Measurements from ENCODE around the gene SSNA1. TPM values are rescaled to one million over a fixed set of nuclear protein-coding genes. Genes with fewer than 3 reads are reported as not detected.

Gene SSNA1
- polyA plus RNA-seq, 1 donor from 2014 or later = 170 TPM

DNA sequence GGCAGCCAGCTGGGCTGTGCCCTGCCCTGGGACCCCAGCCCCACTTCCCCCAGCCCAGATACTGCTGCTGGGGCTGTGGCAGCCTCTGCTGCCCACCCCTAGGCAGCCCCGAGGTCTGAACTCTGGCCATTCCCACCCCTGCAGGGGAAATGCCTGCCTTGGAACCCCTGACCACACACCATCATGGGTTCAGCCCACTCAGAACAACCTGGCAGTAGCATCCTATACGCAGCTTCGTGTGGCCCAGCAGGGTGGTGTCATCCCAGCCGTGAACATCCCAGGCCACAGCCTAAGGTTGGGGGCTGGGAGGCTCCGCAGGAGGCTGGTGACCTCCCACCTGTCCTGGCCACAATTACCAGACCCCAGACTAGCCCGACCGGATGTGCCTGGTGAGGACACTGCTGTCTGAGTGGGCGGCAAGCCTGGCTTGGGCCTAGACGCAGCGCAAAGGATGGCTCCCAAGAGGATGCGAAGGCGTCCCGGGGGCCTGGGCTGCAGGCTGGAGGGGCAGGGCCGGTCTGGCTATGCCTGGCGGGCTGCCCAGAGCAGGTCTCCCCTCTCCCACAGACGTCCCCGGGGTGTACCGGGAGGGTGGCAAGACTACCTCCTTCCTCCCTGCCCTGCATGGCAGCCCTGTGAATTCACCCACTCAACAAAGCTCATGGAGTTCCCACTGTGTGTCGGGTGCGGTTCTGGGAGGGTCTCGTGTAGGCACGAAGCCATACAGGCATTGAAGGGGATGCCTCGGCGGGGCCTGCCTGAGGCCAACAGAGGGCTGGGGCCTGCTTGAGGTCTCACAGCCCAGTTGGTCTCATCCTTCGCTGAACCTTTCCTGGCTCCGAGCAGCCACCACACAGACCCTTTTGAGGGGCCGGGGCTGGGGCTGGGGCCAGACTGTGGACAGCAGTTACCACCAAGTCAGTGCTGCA, 40.8 kb downstream of the SSNA1 start:
- Histone ChIP-seq H3F3A (ENCODE audit: insufficient read depth, low read length, poor library complexity, severe bottlenecking) (no peaks in the 10 kb centered on the region), H4K20me1 (ENCODE audit: insufficient read depth) (no peaks in the 10 kb centered on the region), H3K79me2 (replicated peaks; ENCODE audit: insufficient read depth, low read length) (no peaks in the 10 kb centered on the region), H3K27ac (ENCODE audit: low read length) (no peak overlapping the region), H3K9me3 (ENCODE audit: low read length) (no peaks in the 10 kb centered on the region), H3K9me2 (ENCODE audit: insufficient read depth, low read length) (no peaks in the 10 kb centered on the region), H3K9ac (ENCODE audit: low read length) (no peak overlapping the region), H3K36me3 (ENCODE audit: insufficient read depth, low read length) (no peaks in the 10 kb centered on the region), H2AFZ (ENCODE audit: low read depth, low read length) (no peak overlapping the region), H3K4me2 (ENCODE audit: low read length) (no peak overlapping the region), H3K27me3 (ENCODE audit: insufficient read depth, low read depth, low read length) (no peaks in the 10 kb centered on the region), H3K4me3 (ENCODE audit: low read length) (no peak overlapping the region)
- TF ChIP-seq MXI1 (conservative IDR thresholded peaks at IDR 0.05; ENCODE audit: poor library complexity, severe bottlenecking) (no peak), SMC3 (conservative IDR thresholded peaks at IDR 0.05; ENCODE audit: poor library complexity) (no peak), POLR2AphosphoS5 (IDR thresholded peaks at IDR 0.05) (no peak), EZH2 (IDR thresholded peaks at IDR 0.05; ENCODE audit: borderline replicate concordance, insufficient read depth, low read length, poor library complexity, severe bottlenecking) (no peak), EP300 (conservative IDR thresholded peaks at IDR 0.05; ENCODE audit: poor library complexity, severe bottlenecking) (no peak), TAF1 (IDR thresholded peaks at IDR 0.05; ENCODE audit: low read depth) (no peak), RAD21 (conservative IDR thresholded peaks at IDR 0.05) (no peak)
- TF ChIP-seq, protein P1, sequence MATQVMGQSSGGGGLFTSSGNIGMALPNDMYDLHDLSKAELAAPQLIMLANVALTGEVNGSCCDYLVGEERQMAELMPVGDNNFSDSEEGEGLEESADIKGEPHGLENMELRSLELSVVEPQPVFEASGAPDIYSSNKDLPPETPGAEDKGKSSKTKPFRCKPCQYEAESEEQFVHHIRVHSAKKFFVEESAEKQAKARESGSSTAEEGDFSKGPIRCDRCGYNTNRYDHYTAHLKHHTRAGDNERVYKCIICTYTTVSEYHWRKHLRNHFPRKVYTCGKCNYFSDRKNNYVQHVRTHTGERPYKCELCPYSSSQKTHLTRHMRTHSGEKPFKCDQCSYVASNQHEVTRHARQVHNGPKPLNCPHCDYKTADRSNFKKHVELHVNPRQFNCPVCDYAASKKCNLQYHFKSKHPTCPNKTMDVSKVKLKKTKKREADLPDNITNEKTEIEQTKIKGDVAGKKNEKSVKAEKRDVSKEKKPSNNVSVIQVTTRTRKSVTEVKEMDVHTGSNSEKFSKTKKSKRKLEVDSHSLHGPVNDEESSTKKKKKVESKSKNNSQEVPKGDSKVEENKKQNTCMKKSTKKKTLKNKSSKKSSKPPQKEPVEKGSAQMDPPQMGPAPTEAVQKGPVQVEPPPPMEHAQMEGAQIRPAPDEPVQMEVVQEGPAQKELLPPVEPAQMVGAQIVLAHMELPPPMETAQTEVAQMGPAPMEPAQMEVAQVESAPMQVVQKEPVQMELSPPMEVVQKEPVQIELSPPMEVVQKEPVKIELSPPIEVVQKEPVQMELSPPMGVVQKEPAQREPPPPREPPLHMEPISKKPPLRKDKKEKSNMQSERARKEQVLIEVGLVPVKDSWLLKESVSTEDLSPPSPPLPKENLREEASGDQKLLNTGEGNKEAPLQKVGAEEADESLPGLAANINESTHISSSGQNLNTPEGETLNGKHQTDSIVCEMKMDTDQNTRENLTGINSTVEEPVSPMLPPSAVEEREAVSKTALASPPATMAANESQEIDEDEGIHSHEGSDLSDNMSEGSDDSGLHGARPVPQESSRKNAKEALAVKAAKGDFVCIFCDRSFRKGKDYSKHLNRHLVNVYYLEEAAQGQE (IDR thresholded peaks at IDR 0.05; ENCODE audit: borderline replicate concordance) = no peak
- TF ChIP-seq, protein P2, sequence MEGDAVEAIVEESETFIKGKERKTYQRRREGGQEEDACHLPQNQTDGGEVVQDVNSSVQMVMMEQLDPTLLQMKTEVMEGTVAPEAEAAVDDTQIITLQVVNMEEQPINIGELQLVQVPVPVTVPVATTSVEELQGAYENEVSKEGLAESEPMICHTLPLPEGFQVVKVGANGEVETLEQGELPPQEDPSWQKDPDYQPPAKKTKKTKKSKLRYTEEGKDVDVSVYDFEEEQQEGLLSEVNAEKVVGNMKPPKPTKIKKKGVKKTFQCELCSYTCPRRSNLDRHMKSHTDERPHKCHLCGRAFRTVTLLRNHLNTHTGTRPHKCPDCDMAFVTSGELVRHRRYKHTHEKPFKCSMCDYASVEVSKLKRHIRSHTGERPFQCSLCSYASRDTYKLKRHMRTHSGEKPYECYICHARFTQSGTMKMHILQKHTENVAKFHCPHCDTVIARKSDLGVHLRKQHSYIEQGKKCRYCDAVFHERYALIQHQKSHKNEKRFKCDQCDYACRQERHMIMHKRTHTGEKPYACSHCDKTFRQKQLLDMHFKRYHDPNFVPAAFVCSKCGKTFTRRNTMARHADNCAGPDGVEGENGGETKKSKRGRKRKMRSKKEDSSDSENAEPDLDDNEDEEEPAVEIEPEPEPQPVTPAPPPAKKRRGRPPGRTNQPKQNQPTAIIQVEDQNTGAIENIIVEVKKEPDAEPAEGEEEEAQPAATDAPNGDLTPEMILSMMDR (IDR thresholded peaks at IDR 0.05; ENCODE audit: poor library complexity, severe bottlenecking) = no peak

DNA sequence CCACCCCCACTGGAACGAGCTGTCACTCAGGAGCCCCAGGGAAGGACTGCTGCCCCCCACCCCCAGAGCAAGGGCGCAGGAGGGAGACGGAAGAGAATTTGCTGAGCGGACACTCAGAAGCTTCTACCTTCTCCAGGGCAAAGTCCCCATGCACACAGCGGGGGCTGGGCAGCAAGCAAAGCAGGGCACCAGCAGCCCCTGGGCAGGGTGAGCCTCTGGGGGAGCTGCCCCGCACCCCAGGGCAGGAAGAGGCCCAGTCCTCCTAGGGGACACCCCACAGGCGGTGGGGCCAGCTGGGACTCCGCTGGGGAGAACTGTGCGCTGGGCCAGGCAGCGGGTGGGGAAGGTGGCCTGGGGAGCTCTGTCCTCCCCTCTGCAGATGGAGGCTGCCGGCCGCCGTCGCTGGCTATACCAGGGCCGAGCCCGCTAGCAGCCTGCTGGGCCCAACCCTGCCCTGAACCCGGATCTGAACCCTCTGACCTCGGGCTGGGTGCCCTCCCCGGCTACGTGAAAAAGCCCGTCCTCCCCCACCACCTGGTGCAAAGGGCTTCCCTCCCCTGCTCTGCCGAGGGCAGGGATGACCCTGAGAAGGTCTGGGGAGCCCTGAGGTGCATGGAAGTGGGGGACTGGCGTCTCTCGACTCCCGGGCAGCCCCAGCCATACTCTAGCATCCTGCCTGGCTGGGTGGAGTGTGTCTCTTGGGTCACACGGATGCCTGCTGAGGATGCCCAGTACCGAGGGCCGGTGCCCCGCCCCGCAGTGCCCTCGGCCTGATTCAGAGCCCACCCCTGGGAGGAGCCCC, 41.6 kb downstream of the SSNA1 start:
- no peak overlapping the region for H3K9ac ChIP-seq (ENCODE audit: low read length)

More for the DNA sequence above, 41.6 kb downstream of the SSNA1 start:
- Histone ChIP-seq H2AFZ (ENCODE audit: low read depth, low read length) (no peak overlapping the region), H3K27me3 (ENCODE audit: insufficient read depth, low read depth, low read length) (no peaks in the 10 kb centered on the region), H3F3A (ENCODE audit: insufficient read depth, low read length, poor library complexity, severe bottlenecking) (no peaks in the 10 kb centered on the region), H3K9me3 (ENCODE audit: low read length) (no peaks in the 10 kb centered on the region), H4K20me1 (ENCODE audit: insufficient read depth) (no peaks in the 10 kb centered on the region), H3K4me3 (ENCODE audit: low read length) (no peak overlapping the region), H3K9me2 (ENCODE audit: insufficient read depth, low read length) (no peaks in the 10 kb centered on the region), H3K79me2 (replicated peaks; ENCODE audit: insufficient read depth, low read length) (no peaks in the 10 kb centered on the region), H3K4me2 (ENCODE audit: low read length) (no peak overlapping the region), H3K36me3 (ENCODE audit: insufficient read depth, low read length) (no peaks in the 10 kb centered on the region), H3K27ac (ENCODE audit: low read length) (no peak overlapping the region)
- TF ChIP-seq POLR2AphosphoS5 (IDR thresholded peaks at IDR 0.05) = no peak
- no peak for TF ChIP-seq EZH2 (IDR thresholded peaks at IDR 0.05; ENCODE audit: borderline replicate concordance, insufficient read depth, low read length, poor library complexity, severe bottlenecking)
- TF ChIP-seq SMC3 (conservative IDR thresholded peaks at IDR 0.05; ENCODE audit: poor library complexity) = no peak
- TF ChIP-seq EP300 (conservative IDR thresholded peaks at IDR 0.05; ENCODE audit: poor library complexity, severe bottlenecking) = no peak
- no peak for TF ChIP-seq TAF1 (IDR thresholded peaks at IDR 0.05; ENCODE audit: low read depth)
- TF ChIP-seq, protein P1 (IDR thresholded peaks at IDR 0.05; ENCODE audit: borderline replicate concordance) = no peak
- TF ChIP-seq MXI1 (conservative IDR thresholded peaks at IDR 0.05; ENCODE audit: poor library complexity, severe bottlenecking) = no peak
- TF ChIP-seq RAD21 (conservative IDR thresholded peaks at IDR 0.05) = no peak
- TF ChIP-seq, protein P2 (IDR thresholded peaks at IDR 0.05; ENCODE audit: poor library complexity, severe bottlenecking) = no peak

Measured in neural cell (in vitro differentiated cells).